SU-DHL-6 (cell line): ENCODE results near the gene FDX1.

Source experiments
- CTCF ChIP-seq: fragments of 200-600 bp; sonication (generic); IDR thresholded peaks from one replicate; pipeline ENCODE4 v1.5.1; 2017; ENCODE audit warnings: antibody characterized with exemption, mild to moderate bottlenecking, low read length, moderate library complexity; ENCODE audit not compliant: insufficient read depth, poor library complexity, severe bottlenecking
- EZH2phosphoT487 ChIP-seq: fragments of 200-600 bp; sonication (generic), shearing (Covaris generic); conservative IDR thresholded peaks from 2 replicates; pipeline ENCODE4 v1.6.1; 2018; ENCODE audit warnings: mild to moderate bottlenecking, antibody characterized with exemption, low read length, moderate library complexity, mixed read lengths

- TF ChIP-seq CTCF: no peak
- TF ChIP-seq EZH2phosphoT487: no peak
These were observed 41.0 kb downstream of the FDX1 start for GRCh38 chr11:110470716-110471115.
